GM18498 (cell line): Measurements from ENCODE around the gene ISOC2.
"Not testable (repeated sequence)": the region's sequence is repeated elsewhere in the genome, so short reads cannot be mapped to it uniquely, and the experiment has no call there.

ENCODE experiments used
- ATAC-seq: cut with Tn5 transposase; IDR thresholded peaks from one replicate; pipeline ENCODE4 v1.9.1; 2021; ENCODE audit warnings: mild to moderate bottlenecking, moderate library complexity; ENCODE audit not compliant: unreplicated experiment

The ISOC2 gene

GRCh38 chr19:55443045-55443823 is 18.2 kb downstream of the ISOC2 start, which contains the start of gene SHISA7:
Gene SHISA7, minus strand, starts transcription at chr19:55443300. Its CDS starts 437 bp downstream, at chr19:55442863.
- no peak for ATAC-seq

- no peak for ATAC-seq
Measured at GRCh38 chr19:55442372-55442961, 19.0 kb downstream of the ISOC2 start.

GRCh38 chr19:55441692-55442321 is 19.6 kb downstream of the ISOC2 start:
- ATAC-seq, result no peak

GRCh38 chr19:55441319-55441691 is 20.1 kb downstream of the ISOC2 start:
- ATAC-seq, result no peak

GRCh38 chr19:55440411-55441105 is 20.9 kb downstream of the ISOC2 start:
- ATAC-seq, result no peak

- no peak for ATAC-seq
Measured at GRCh38 chr19:55439052-55439451, 22.4 kb downstream of the ISOC2 start.

- no peak for ATAC-seq
Measured at GRCh38 chr19:55437410-55437809, 24.0 kb downstream of the ISOC2 start.

GRCh38 chr19:55436847-55437246 is 24.6 kb downstream of the ISOC2 start:
- no peak for ATAC-seq

GRCh38 chr19:55435020-55435419 is 26.4 kb downstream of the ISOC2 start:
- ATAC-seq, result no peak

GRCh38 chr19:55434356-55434919 is 27.0 kb downstream of the ISOC2 start:
- no peak for ATAC-seq

GRCh38 chr19:55433292-55433691 is 28.1 kb downstream of the ISOC2 start:
- no peak for ATAC-seq

GRCh38 chr19:55432241-55432959 is 29.0 kb downstream of the ISOC2 start:
- ATAC-seq, result no peak

- no peak for ATAC-seq
Measured at GRCh38 chr19:55431183-55431582, 30.3 kb downstream of the ISOC2 start.

GRCh38 chr19:55426042-55426441 is 35.4 kb downstream of the ISOC2 start:
- ATAC-seq, result no peak

- no peak for ATAC-seq
Measured at GRCh38 chr19:55424518-55424917, 36.9 kb downstream of the ISOC2 start.

- no peak for ATAC-seq
Measured at GRCh38 chr19:55423225-55424005, 38.0 kb downstream of the ISOC2 start.

GRCh38 chr19:55421281-55421680 is 40.2 kb downstream of the ISOC2 start:
- ATAC-seq, result not testable (repeated sequence)

GRCh38 chr19:55419624-55420236 is 41.7 kb downstream of the ISOC2 start:
- no peak for ATAC-seq

- ATAC-seq, result no peak
Measured at GRCh38 chr19:55419103-55419502, 42.3 kb downstream of the ISOC2 start.
